K562 (cell line): ENCODE results near the gene TMEM266. TPM values are rescaled to one million over a fixed set of nuclear protein-coding genes. Genes with fewer than 3 reads are reported as not detected.

Experiments
- RAD21 ChIP-seq, 2 experiments: fragments of 250-450 bp in 1 of 2; fragments of 450-650 bp in 1 of 2; sonication (Bioruptor Pico) in 1 of 2; formaldehyde crosslinking in 1 of 2; IDR thresholded peaks in 1 of 2; conservative IDR thresholded peaks in 1 of 2; 2 replicates each; pipeline versions ENCODE4 v1.4.0 to v1.8.0; 2020 to 2022; ENCODE audit warnings: mild to moderate bottlenecking in 2 of 2, moderate library complexity in 1 of 2
- REST ChIP-seq, 2 experiments: fragments of 450-650 bp; formaldehyde crosslinking in 1 of 2; IDR thresholded peaks; 2 replicates each; pipeline versions ENCODE4 v1.4.0 to v1.6.1; 2014 to 2020; ENCODE audit warnings: mild to moderate bottlenecking in 2 of 2, borderline replicate concordance in 1 of 2, low read depth in 1 of 2
- polyA plus RNA-seq, 8 experiments: library from polyadenylated mRNA; depleted of rRNA in 4 of 8; stranded (reverse) in 5 of 8; unstranded in 3 of 8; fragments of >200 nt; fragmentation: Nextera tagmentation in 2 of 8; fragmentation: Illumina TruSeq in 1 of 8; extraction: Ambion mirVana in 2 of 8; extraction: Trizol in 1 of 8; gene quantifications; 2 replicates each; pipeline versions ENCODE4 v1.2.1 to v1.2.3, GENCODE V29; 2011 to 2014; ENCODE audit warnings: inconsistent platforms in 1 of 8, missing spikeins in 1 of 8
- total RNA-seq, 7 experiments: library from RNA; depleted of rRNA in 6 of 7; stranded (reverse); fragments of >200 nt in 6 of 7; fragmentation: Illumina TruSeq in 2 of 7; extraction: Trizol in 2 of 7; gene quantifications; 2 replicates each; pipeline versions ENCODE4 v1.2.1 to v1.2.3, GENCODE V29; 2011 to 2021; ENCODE audit warnings: low replicate concordance in 1 of 7

TMEM266 gene
- total and polyA plus RNA-seq, 9 of the 15 experiments (the other 6 are each of a cell fraction or from before 2014, with no cell fraction given), result not detected

- TF ChIP-seq REST (IDR thresholded peaks at IDR 0.05; ENCODE audit: borderline replicate concordance) (peak; percentile 21; the same call in 1 of the 2 replicates), REST (CRISPR knock-in tag; IDR thresholded peaks at IDR 0.05; ENCODE audit: low read depth) (no peak), RAD21 (CRISPR knock-in tag; conservative IDR thresholded peaks at IDR 0.05 in 1 of 2, IDR thresholded peaks at IDR 0.05 in 1 of 2) (peak in 1 of 2 experiments; percentile 71; a peak in 3 of 4 replicates)
Observed at GRCh38 chr15:76150971-76151598, 91.3 kb downstream of the TMEM266 start (continued).
